Measurements from ENCODE around the gene LAMA2.

The LAMA2 gene

DNA sequence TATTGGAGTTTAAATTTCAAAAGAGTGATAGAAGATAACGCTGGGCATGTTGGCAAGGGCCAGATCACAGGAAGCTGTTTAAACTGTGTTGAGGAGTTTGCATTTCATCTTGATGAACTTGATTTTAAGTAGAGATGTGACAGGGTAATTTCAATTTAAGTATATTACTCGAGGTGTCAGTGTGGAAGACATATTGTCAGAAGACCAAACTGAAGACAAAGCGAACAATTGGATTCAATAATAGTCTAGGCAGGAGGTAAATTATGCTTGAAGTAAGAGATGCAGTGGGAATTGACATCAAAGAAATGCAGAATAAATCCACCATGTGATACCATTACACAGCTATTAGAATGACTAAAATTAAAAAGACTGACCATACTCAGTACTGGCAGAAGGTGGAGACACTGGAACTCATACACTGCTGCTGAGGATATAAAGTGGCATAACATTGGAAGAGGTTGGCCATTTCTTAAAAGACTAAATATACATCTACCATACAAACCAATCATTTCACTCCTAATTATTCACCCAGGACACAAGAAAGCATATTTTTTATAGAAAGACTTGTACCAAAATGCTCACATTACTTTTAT, 586.2 kb downstream of the LAMA2 start:
- DNase-seq, result no peak

DNA sequence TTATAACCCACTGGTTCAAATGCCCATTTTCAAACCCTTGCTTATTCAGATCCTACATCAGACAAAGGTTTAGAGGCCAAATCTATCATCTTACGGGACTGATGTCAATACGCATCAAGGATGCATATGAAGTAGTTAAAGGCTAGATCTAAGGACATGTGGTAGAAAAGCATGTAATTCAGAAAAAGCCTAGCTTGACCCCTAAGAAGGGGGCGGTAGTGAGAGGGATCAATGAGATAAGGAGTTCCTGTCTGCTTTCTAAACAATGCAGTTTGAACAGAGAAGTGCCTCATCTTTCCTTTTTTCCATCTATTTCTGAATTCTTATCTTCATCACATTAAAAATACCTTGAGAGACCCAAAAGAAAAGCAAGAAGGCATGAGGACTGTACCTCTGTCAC, 589.3 kb downstream of the LAMA2 start:
- DNase-seq, result no peak

DNA sequence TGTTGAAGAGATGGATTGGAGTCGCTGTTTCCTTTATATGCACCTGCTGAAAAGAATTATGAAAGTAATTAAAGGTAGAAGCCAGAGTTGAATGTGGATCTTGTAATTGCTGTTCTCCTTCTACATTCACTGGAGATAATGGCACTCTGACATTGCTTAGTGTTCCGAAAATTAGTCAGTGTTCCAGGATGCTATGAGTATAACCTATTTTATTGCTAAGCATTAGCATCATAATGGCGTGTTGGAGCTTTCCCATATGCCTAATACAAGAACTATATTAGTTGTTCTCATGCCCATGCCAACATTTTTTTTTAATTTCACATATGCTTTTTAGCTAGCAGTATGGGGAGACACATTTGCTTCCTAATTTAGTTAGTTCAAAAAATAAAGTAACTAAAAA, 590.6 kb downstream of the LAMA2 start:
- DNase-seq, result no peak

DNA sequence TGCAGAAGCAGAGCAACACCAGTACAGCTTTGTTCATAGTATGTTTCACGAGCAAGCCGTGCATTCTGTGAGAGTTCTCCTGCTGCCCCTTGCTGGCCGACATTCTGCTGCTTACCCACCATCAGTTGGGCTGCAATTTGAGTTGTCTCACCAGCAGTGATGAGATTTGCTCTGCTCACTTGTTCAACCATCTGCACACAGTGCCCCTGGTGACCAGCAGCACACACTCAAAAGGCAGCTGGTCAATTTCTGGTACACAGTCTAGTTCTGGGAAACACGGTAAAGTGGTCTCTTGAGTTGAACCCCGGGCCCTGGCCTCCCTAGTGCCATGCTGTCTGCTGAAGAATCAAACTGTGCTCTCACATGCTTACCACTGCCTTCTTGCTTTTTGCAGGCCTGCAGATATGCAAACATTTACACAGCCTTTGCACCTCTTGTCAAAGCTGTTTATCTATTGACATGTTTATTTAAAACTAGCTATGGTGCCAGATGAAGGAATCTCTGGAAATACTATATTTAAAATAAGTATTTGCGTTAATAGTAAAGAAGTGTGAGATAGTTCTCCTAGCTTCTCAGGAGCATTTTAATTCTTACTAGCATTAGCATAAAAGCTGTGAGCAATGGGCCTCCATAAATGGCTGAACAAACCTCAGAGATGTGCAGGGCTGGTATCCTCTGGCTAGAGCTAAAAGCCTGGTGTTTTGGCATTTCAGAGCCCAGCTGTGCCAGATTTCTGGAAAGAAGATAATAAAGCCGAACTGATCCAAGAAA, 592.7 kb downstream of the LAMA2 start:
- DNase-seq, result peak; percentile 62

DNA sequence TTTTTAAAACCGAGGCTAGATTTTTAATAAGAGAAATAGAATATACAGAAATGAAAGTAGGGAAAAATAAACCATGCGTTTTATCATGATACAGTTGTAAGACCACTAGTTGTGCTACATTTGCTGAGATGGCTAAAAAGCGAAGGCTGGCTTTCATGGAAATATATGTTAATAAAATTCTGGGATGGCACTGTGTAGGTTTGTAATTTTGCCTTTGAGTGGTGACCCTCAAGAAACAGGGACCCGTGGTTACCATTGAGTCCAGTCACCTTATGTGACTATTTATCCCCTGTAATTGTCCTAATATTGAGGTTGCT, 593.3 kb downstream of the LAMA2 start:
- DNase-seq, result no peak

DNA sequence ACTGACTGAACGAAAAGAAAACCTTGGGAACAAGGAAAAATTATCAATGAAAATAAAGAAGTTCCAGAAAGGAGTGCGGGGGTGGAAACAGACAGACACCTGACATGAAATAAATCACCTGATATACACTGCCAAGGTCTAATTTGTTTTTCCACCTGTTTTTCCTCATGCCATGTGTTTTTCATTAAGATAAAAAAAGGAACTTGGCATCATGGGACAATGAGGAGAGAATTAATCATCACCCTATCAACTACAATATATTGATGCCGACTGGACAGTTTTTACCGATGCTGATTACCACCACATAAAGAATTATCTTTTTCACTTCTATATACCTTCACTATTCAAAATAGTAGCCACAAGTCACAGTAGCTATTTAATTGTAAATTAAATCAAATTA, 593.9 kb downstream of the LAMA2 start:
- no peak for DNase-seq

DNA sequence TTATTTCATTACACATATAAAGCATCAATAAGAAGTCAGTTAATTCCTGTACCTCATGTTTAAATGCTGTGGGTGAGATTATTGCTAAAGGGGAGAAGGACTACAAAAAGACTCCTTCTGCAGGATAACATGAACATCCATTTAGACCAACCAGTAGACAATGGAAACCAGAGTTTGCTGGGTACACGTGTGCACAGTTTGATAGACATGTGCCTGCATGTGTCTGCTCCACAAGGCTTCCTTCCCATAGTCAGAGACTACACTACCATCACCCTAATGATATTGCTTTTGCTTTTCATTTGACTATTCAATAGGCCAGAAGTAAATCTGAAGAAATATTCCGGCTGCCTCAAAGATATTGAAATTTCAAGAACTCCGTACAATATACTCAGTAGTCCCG, 595.4 kb downstream of the LAMA2 start:
- no peak for DNase-seq

DNA sequence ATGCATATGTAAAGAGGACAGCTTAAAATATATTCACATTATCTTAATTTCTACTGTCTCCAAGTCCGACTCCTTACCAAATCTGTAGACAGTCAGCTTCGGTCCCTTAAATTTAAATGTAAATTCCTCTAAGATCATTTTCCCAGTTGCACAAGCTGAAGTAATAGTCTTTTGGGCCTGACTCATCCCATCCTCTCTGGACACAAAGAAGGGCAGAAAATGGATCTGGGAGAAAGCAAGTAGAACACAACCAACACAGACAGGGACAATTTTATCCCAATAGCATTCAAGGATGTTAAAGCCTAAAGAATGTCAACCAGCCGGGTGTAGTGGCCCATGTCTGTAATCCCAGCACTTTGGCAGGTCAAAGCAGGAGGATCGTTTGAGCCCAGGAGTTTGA, 598.8 kb downstream of the LAMA2 start:
- no peak for DNase-seq

DNA sequence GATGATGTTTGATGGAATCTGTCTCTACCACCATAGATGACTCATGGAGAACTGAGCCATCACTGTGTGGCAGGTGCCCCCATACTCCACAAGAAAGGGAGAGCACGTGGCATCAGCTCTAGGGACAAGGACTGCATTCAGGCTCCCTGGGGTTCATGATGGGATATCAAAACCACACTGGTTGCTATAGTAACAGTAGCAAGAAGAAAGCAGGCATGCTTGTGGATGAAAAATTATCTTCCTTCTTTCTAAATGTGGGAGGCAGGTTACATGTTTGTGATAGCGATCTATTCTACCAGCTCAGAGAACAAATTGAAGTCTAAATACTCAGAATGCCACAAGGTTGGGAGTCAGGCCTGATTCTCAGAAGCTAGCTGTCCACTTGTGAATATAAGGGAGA, 602.8 kb downstream of the LAMA2 start:
- peak; percentile 44 for DNase-seq

DNA sequence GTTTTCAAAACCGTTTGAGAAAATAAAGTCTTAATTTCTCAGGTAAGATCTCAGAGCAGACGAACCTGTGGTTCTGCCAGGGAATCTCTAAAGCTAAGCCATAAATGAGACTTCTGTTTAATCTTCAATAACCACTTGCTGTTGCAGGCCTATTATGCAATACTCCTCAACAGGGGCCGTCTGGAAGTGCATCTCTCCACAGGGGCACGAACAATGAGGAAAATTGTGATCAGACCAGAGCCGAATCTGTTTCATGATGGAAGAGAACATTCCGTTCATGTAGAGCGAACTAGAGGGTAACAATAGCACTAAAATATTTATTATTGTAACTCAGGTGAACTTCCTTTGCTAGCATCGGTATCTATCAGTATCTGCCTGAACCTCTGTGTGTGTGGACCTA, 603.4 kb downstream of the LAMA2 start:
- DNase-seq, result peak; percentile 44

DNA sequence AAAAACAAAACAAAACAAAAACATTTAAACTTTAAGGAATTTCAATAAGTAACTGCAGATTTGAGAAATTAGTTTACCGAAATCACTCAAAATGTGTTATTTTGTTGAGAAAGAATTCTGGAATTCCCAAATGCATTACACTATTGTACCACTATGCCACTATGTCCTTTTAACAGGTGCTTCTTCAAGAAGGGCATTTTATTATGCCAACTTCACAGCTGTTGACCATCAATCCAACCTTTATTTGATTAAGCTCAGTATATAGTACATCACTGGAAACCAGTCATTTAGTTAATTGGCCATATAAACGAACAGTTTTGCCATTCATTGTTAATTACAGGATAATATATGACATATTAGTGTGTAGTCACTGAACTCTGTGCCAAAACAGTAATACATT, 605.4 kb downstream of the LAMA2 start:
- no peak for DNase-seq

DNA sequence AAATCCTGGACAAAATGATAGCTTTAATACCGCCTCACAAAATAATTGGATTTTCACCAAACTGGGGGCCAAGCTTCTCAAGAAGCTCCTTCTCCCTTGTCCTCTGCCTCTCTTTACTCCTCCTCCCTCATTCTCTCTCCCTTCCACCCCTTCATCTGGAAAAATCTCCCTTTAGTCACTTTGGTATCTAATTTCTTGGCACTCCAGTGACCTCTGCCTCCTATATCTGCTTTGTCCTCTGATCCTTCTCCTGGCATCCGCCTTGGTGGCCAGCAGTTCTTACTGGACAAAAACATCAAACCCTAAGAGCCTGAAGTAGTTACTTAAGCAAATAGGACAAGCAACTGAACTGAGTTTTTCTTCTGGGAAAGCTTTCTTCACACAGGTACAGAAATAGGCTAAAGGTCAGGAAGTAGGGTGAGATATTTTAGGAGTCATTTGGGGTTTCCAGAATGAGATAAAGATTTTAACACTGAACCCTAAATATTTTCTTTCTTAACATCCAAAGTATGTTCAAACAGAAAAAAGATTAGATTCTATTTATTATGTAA, 606.4 kb downstream of the LAMA2 start:
- no peak for DNase-seq

DNA sequence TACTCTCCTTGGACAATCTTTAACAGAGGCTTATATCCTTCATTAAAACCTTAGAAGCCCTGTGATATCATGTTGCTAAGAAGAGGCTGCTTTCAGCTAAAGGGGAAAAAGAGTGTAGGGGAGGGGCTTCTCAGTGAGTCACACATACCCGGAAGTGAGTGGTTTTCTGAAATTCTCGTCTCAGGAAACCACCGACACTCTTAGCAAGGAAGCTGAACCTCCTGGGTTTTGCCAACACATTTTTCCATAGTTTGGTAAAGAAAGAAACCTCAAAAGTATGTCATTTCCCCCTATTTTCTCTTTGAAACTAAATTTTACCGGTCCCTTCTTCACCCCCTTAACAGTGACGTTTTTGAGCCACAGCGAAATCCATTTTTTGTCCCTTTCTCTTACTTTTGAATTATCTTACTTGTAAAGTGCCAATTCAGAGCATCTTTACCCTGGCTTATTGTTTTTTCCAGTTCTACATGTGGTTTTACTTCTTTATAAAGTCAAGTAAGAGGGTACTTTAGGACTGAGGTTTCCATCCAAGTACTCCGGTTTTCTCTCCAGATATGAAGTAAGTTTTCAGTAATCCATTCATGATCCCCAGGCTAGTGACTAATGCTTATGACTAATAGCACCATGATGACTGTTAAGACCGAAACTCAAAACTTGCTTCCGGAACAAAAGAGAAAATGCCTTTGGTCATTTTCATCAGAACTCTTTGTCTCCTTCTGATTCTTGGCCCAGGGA, 607.8 kb downstream of the LAMA2 start:
- peak; percentile 36 for DNase-seq

DNA sequence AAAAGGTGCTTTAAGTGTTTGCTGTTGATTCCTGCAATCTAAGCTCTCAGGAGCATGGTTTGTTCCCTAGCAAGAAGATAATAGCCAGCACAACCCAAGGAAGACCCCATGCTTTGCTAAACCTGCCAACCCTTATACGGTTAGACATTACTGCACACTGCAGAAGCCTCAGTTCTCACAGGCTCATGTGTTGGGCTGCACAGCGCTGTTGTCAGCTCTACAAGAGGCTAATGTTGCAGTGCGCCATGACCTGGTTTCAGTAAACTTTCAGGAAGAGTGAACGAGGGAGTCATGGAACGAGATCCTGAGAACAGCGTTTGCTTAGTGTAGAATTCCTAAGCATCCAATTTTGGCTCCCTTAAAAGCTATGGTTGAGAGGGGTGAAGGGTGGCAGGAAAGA, 608.5 kb downstream of the LAMA2 start:
- no peak for DNase-seq

DNA sequence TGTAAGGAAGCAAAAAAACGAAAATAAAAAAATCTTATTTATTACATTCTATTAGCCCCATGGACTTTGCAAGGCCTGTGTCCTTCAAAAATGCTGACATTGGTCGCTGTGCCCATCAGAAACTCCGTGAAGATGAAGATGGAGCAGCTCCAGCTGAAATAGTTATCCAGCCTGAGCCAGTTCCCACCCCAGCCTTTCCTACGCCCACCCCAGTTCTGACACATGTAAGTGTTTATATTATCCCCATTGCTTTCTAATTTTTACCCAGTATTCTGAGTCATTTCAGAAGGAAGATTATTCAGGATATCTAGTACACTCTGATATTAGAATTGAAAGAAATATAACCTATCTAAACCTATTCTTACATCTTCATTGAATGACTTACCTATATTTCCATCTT, 609.3 kb downstream of the LAMA2 start:
- DNase-seq, result no peak

DNA sequence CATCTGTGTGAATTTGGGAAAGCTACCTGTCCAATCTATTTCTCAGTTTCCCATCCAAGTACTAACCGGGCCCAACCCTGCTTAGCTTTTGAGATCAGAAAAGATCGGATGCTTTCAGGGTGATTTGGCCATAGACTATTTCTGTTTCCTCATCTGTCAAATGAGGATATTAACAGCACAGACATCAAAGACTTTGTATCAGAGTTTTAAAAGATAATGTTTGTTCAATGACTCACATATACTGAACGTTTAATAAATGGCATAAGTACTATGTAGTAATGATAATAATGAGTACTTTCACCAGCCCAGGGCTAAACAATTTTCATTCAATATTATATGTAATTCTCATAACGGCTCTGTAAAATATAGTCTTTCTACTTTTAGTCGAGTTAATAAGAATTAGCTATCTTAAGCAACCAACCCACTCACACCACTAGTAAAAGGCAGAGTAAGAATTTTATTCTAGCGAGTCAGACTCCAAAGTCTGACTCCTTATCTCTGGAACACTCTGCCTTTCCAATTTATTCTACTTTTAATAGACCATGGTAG, 610.5 kb downstream of the LAMA2 start:
- DNase-seq, result no peak

DNA sequence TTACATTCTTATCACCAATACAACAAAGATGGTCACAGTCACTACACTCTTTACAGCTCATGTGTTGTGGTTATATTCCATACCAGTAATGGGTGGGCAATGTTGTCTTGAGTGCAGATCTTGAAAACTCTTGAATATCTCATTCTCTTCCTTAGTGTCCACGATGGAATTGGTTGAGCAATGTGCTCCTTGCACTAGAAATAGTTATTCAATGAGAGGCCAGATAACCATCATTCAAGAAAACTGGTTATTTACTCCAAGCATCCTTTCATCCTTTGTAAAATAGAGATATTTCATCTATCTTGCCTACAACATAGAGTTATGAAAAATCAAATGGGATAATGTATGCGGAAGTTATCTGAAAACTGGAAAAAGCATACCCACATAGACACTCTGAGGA, 611.2 kb downstream of the LAMA2 start:
- no peak for DNase-seq

DNA sequence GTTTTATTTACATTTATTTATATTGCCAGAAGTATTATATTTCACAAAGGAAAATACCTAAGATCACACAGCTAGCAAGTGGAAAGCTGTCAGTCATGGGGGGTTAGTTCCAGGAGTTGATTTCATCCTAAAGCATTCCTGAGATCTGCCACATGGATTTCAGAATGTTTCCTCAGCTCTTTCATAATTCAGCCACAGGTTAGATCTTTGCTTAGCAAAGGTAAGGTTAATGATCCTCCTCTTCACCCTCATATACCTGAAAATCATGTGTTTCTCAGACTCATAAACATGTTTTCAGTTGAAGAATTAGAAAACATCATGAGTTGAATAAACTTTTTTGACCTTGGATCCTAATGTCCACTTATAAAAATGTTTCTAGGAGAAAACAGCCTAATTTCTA, 611.6 kb downstream of the LAMA2 start:
- DNase-seq, result no peak

DNA sequence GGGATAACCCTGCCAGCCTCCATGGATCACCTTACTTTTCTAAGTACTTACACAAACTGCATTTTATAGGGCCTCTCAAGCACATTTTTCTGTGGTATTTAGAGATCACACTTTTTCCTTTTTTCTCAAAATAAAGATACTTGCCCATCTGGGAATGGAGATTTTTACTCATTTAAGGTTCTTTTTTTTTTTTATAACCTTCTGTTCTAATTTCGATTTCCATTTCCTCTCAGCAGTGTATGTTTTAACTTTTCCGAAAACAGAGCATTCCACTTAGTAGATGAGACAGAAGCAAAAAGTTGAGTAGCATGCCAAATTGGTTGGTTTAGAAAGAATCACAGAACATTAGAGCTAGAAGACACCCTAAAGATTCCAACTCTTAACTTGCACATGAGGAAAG, 612.7 kb downstream of the LAMA2 start:
- DNase-seq, result no peak

DNA sequence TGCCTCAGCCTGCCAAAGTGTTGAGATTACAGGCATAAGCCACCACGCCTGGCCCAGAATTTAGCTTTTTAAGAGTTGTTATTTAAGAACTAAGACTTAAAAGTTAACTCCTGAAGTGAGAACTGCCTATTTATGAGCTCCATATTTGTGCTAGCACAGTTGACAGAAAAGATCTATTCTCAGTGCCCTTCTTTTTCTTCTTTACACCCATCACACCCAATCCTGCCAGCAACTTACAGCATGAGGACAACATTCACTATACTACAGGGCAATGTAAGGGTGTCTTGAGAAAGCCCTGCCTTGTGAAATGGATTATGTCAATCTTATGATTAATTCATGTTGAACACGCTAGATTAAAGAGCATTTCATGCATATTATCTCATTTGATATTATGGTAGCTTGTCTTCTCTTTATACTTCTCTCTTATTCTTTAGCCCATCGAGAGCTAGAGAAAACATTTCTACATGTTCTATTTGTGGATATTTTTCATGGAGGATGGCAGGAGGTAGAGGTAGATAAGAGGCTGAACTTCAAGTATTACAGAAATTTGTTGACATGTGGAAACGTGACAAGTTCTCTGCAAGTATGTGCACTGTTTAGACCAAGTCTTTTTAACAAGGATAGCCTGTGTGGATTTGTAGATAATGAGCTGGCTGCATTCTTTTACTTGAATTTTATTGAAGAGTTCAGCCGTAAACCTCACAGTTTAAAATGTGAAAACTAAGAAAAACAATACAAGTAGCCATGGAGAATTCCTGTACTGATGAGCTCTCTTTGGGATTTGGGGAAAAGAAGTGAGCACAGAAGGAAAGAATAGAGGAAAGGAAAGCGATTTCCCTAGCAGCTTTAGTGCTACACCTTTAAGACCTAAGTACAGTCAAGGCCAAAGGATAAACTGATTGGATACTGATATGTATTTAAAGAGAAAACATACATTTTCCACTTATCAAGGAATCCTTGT, 614.8 kb downstream of the LAMA2 start:
- peak; percentile 19 for DNase-seq

DNA sequence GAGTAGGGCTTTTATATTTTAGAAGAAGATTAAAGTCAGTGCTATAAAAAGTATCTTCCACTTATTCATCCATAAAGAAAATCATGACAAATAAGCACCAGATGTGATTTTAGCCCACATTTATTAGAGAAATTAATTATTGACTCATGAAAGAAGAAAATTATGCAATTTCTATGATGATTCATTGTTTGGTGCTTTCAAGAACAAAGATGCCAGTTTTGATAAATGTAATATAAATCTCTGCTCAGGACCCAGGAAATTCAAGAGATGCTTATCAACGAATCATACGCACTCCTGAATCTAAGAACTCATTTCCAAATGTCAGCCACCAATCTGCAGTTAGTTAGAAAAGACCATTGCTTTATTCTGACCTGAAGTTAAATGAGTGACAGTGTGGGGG, 615.6 kb downstream of the LAMA2 start:
- no peak for DNase-seq

All from eye (tissue), 1 donor.